T-cell (primary cell): ENCODE results near the gene CENPM. TPM values are rescaled to one million over a fixed set of nuclear protein-coding genes. Genes with fewer than 3 reads are reported as not detected.
A peak's percentile ranks its signal among the peaks of the same experiment; 100 is the strongest.

Experiments used
- ATAC-seq, 4 experiments: fragments of 200-7000 bp in 3 of 4; fragments of 150-1000 bp in 1 of 4; cut with Tn5 transposase; replicated peaks in 1 of 4; 1 replicate in 3 of 4; 2 replicates in 1 of 4; pipeline ENCODE4 v1.10.0; 2021; ENCODE audit warnings: moderate library complexity in 3 of 4, mild to moderate bottlenecking in 2 of 4, moderate number of reproducible peaks in 1 of 4
- CTCF ChIA-PET, 2 donors: fragments of 300-600 bp; sonication (Branson Sonifier 250); formaldehyde crosslinking; loops; one replicate each; lab custom pipeline; 2022; ENCODE audit warnings: antibody characterized with exemption in 2 of 2; lab: Charles Lee
- POLR2A ChIA-PET, 2 donors: fragments of 300-600 bp; sonication (Branson Sonifier 250); formaldehyde crosslinking; loops; one replicate each; lab custom pipeline; 2022; ENCODE audit warnings: antibody characterized with exemption in 2 of 2; lab: Charles Lee
- DNase-seq, 35 experiments: peaks; one replicate each; pipeline versions ENCODE4 v3.0.0 to v3.0.0-alpha.2; 2013 to 2023
- H3K27ac ChIP-seq: one replicate; pipeline ENCODE4 v1.5.1; 2013; ENCODE audit warnings: low read length
- H3K27me3 ChIP-seq, 2 experiments: replicated peaks in 1 of 2; 1 replicate in 1 of 2; 2 replicates in 1 of 2; pipeline versions ENCODE4 v1.6.1 to v1.7.0; 2013; ENCODE audit warnings: low read length in 1 of 2, mixed read lengths in 1 of 2; ENCODE audit not compliant: control insufficient read depth in 2 of 2, insufficient read depth in 2 of 2; ENCODE audit errors: extremely low read depth in 1 of 2
- H3K36me3 ChIP-seq, 2 donors: 1 replicate in 1 of 2; 2 replicates in 1 of 2; pipeline versions ENCODE4 v1.6.1 to v1.7.0; 2013; ENCODE audit warnings: low read length in 1 of 2; ENCODE audit not compliant: control insufficient read depth in 2 of 2, insufficient read depth in 1 of 2; ENCODE audit errors: extremely low read depth in 1 of 2
- H3K4me1 ChIP-seq, 2 experiments: 1 replicate in 1 of 2; 2 replicates in 1 of 2; pipeline versions ENCODE4 v1.6.1 to v1.7.0; 2013; ENCODE audit warnings: low read length in 2 of 2, mixed read lengths in 1 of 2; ENCODE audit not compliant: insufficient read depth in 2 of 2, control insufficient read depth in 1 of 2; ENCODE audit errors: extremely low read depth in 1 of 2
- H3K4me3 ChIP-seq, 2 donors: 1 replicate in 1 of 2; 2 replicates in 1 of 2; pipeline versions ENCODE4 v1.5.1 to v1.7.0; 2013; ENCODE audit warnings: mild to moderate bottlenecking in 2 of 2, low read length in 1 of 2, moderate library complexity in 1 of 2; ENCODE audit not compliant: control insufficient read depth in 1 of 2; ENCODE audit errors: extremely low read depth in 1 of 2
- H3K9me3 ChIP-seq: 2 replicates; pipeline ENCODE4 v1.7.0; 2013
- H3K27ac Mint-ChIP-seq, 2 donors: one replicate each; pipeline ENCODE4 v1.8.0; 2020 to 2021; ENCODE audit warnings: mild to moderate bottlenecking in 2 of 2, mixed read lengths in 2 of 2
- H3K27me3 Mint-ChIP-seq, 2 donors: one replicate each; pipeline ENCODE4 v1.8.0; 2021 to 2022; ENCODE audit warnings: mixed read lengths in 2 of 2
- H3K36me3 Mint-ChIP-seq: one replicate; pipeline ENCODE4 v1.8.0; 2021; ENCODE audit warnings: mixed read lengths
- H3K4me1 Mint-ChIP-seq, 3 donors: one replicate each; pipeline ENCODE4 v1.8.0; 2020 to 2022; ENCODE audit warnings: mixed read lengths in 3 of 3, mild to moderate bottlenecking in 1 of 3
- H3K4me3 Mint-ChIP-seq, 3 donors: one replicate each; pipeline ENCODE4 v1.8.0; 2020 to 2022; ENCODE audit warnings: mild to moderate bottlenecking in 3 of 3, mixed read lengths in 3 of 3, moderate library complexity in 3 of 3
- H3K9me3 Mint-ChIP-seq, 3 donors: one replicate each; pipeline ENCODE4 v1.8.0; 2020 to 2022; ENCODE audit warnings: mixed read lengths in 3 of 3
- WGBS: methylation state at CpG from one replicate; pipeline ENCODE4 v1.1.5; 2013; ENCODE audit warnings: missing lambda C conversion rate; ENCODE audit not compliant: insufficient coverage; 5-methylcytosine and 5-hydroxymethylcytosine counted together
- total RNA-seq, 35 experiments: library from RNA in 6 of 35; stranded (reverse) in 6 of 35; fragments of 120-200 nt in 1 of 35; gene quantifications; one replicate each; pipeline versions ENCODE4 v1.2.1 to v1.2.4 and lab custom pipeline; 2013 to 2026

CENPM gene
- total RNA-seq, 5 donors from 2014 or later (not counting 1 experiment from before 2014, with no cell fraction given): 5.1 to 16.7 (median 7.9) TPM

DNA sequence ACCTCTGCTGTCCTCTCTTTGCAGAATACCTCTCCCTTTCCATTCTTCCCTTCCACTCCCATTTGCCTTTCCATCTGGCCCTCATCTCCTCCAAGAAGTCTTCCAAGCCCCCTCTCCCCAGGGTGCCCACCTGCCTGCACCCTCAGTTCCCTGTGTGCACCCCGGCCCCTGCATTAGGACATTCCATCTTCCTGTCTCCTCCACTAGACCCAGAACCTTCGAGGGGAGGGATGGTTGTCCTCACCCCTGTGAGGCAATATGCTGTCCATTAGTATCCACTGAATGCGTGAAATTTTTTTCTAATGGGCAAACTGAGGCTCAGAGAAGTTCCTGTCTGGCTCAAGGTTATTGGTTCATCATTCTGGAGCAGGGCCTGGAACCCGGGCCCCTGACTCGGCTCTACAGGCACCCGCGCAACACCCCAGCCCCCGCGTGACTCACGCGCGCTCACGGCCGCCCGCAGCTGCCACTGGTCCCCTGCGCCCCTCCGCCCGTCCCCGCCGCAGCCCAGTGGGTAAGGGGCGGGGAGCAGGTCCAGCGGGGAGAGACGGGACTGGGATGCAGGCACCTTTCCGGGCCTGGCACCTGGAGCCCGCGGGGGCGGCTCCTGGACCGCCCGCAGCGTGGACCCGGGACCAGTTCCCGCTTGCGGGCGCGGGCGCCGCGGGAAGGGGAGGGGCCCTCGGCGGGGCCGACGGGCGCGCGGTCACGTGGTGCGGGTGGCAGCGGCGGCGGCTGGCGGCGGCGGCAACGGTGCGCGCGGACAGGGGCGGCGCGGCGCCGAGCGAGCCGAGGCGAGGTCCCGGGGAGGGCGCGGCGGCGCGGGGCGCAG lies 29.3 kb upstream of the CENPM start:
- Mint-ChIP-seq H3K4me3 (peak overlapping the region; percentile 55 to 72 (median 68)), H3K27ac (no peak overlapping the region), H3K4me1 (peaks cover 0 to 14% (median 5%) of the 10 kb centered on the region in 3 donors), H3K9me3 (no peaks in the 10 kb centered on the region), H3K36me3 (no peaks in the 10 kb centered on the region), H3K27me3 (peaks cover 23 to 43% of the 10 kb centered on the region in 2 donors)
- H3K27ac ChIP-seq: no peak overlapping the region
- no peaks in the 10 kb centered on the region for H3K9me3 ChIP-seq
- ATAC-seq (peak; percentile 73 to 88 (median 84)), DNase-seq (peak in 19 of 35 experiments; percentile 7 to 66 (median 28))
- peaks cover 3 to 59% of the 10 kb centered on the region in 2 experiments for H3K27me3 ChIP-seq
- CTCF ChIA-PET: no interaction called here
- no peaks in the 10 kb centered on the region for H3K36me3 ChIP-seq
- H3K4me1 ChIP-seq: peaks cover 0 to 14% of the 10 kb centered on the region in 2 experiments
- POLR2A ChIA-PET: no interaction called here
- peak overlapping the region; percentile 3 to 19 for H3K4me3 ChIP-seq
- under 1% methylated on average over 70 of the region's 72 CpGs for WGBS

DNA sequence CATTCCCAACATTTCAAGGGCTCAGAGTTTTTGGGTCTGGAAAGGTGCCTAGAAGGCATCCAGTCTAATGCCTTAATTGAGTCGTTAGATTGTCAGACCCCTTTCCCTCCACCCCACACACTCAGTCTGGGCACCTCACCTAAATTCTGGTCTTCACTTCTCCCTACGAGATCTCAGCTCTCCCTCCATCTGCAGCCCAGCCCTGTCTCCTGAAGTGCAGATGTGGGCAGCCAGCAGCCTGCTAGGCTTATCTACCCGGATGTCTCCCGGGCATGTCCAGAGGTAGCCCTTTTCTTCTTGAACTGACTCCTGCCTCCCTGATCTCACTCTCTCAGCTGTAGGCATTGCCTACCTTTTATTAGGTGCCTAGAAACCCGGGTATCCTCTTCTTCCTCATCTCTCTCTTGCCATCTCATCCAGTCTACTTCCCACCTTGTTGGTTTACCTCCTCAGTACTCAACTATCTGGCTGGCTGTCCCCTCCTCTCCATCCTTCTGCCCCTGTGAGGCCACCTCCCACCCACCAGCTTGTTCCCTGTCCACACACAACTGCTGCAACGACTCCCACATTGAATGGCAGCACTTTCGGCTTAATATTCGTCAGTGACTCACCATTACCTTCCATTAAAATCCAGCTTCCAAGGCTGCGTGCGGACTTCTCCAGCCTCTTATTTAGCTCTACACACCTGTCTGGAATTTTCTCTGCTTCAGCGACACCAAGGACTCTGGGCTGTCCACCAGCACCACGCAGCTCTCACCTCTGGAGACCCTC lies 28.5 kb upstream of the CENPM start:
- no peak for DNase-seq
- H3K4me1 ChIP-seq: peaks cover 0 to 14% of the 10 kb centered on the region in 2 experiments
- ATAC-seq: no peak
- Mint-ChIP-seq H3K4me1 (peaks cover 0 to 14% (median 5%) of the 10 kb centered on the region in 3 donors), H3K9me3 (no peaks in the 10 kb centered on the region), H3K36me3 (no peaks in the 10 kb centered on the region), H3K27me3 (peaks cover 24 to 49% of the 10 kb centered on the region in 2 donors), H3K4me3 (peak overlapping the region; percentile 55 to 72 (median 68)), H3K27ac (no peak overlapping the region)
- H3K27ac ChIP-seq: no peak overlapping the region
- peaks cover 3 to 65% of the 10 kb centered on the region in 2 experiments for H3K27me3 ChIP-seq
- ChIA-PET POLR2A (interaction anchor here in 1 of 2 donors (0.6 kb wide), 1 partner anchor 308 kb away, joined by 3 read pairs; no protein-coding TSS in a partner anchor), CTCF (no interaction called here)
- H3K4me3 ChIP-seq: no peak overlapping the region
- no peaks in the 10 kb centered on the region for H3K36me3 ChIP-seq
- 82% methylated on average over 10 of the region's 12 CpGs for WGBS
- H3K9me3 ChIP-seq: no peaks in the 10 kb centered on the region

DNA sequence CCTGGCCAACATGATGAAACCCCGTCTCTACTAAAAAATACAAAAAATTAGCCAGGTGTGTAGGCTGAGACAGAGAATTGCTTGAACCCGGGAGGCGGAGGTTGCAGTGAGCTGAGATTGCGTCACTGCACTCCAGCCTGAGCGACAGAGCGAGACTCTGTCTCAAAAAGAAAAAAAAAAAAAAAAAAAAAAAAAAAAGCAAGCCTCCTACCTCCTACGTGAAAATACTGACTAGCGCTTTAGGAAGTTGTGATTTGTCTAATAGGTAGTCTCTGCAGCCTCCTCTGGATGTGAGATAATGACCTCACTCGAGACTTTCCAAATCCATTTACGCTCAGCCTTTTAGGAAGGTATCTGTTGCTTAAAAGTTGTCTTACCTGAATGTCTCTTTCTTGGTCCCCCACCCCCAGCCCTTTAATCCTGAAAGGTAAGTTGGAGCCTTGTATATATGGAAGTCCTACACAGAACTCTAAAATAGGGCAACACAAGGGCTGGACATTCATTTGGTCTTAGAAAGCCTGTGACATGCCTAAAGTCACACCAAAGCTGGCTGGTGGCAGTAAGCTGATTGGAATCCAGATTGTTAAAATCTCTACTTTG lies 27.8 kb upstream of the CENPM start:
- H3K36me3 Mint-ChIP-seq: no peaks in the 10 kb centered on the region

DNA sequence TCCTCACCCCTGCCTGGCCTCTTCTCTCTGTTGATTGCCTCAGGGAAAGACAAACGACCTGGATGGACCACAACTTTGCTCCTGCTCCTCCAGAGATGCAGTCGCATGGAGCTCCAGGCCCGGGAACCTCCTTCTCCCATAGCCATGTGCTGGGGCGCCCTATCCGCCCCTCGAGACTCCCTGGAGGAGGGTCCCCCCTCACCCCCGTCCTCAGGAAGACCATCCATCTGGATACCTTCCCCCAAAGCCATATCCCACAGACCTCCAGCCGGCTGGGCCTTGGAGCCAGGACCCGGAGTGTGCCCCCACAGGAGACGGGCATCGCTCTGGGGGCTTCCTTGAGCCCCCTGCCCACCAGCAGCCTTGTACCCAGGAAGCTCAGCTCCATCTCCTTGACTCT lies 24.5 kb upstream of the CENPM start:
- H3K9me3 ChIP-seq: no peaks in the 10 kb centered on the region
- Mint-ChIP-seq H3K27ac (no peak overlapping the region), H3K9me3 (no peaks in the 10 kb centered on the region), H3K36me3 (no peaks in the 10 kb centered on the region), H3K4me3 (no peak overlapping the region), H3K27me3 (peaks cover 24 to 50% of the 10 kb centered on the region in 2 donors), H3K4me1 (peaks cover 0 to 10% (median 5%) of the 10 kb centered on the region in 3 donors)
- ChIA-PET POLR2A (no interaction called here), CTCF (no interaction called here)
- H3K4me1 ChIP-seq: peaks cover 0 to 6% of the 10 kb centered on the region in 2 experiments
- H3K27me3 ChIP-seq: peaks cover 0 to 53% of the 10 kb centered on the region in 2 experiments
- no peak overlapping the region for H3K27ac ChIP-seq
- 84% methylated on average over 6 of the region's 11 CpGs for WGBS
- ATAC-seq: no peak
- no peak overlapping the region for H3K4me3 ChIP-seq
- DNase-seq: no peak
- H3K36me3 ChIP-seq: no peaks in the 10 kb centered on the region

More for the DNA sequence above, 27.8 kb upstream of the CENPM start:
- Mint-ChIP-seq H3K27me3 (peaks cover 24 to 54% of the 10 kb centered on the region in 2 donors), H3K4me1 (peaks cover 0 to 14% (median 5%) of the 10 kb centered on the region in 3 donors), H3K27ac (no peak overlapping the region), H3K4me3 (peak overlapping the region in 2 of 3 donors; percentile 55 to 72), H3K9me3 (no peaks in the 10 kb centered on the region)
- ATAC-seq: no peak
- WGBS: no CpG with 5 or more reads among the region's 10 CpGs
- POLR2A ChIA-PET: interaction anchor here in 1 of 2 donors (0.6 kb wide), 1 partner anchor 307 kb away, joined by 3 read pairs; no protein-coding TSS in a partner anchor
- Histone ChIP-seq H3K9me3 (no peaks in the 10 kb centered on the region), H3K4me1 (peaks cover 0 to 14% of the 10 kb centered on the region in 2 experiments), H3K27me3 (peaks cover 3 to 65% of the 10 kb centered on the region in 2 experiments), H3K27ac (no peak overlapping the region), H3K36me3 (no peaks in the 10 kb centered on the region), H3K4me3 (no peak overlapping the region)
- CTCF ChIA-PET: no interaction called here
- DNase-seq: no peak

DNA sequence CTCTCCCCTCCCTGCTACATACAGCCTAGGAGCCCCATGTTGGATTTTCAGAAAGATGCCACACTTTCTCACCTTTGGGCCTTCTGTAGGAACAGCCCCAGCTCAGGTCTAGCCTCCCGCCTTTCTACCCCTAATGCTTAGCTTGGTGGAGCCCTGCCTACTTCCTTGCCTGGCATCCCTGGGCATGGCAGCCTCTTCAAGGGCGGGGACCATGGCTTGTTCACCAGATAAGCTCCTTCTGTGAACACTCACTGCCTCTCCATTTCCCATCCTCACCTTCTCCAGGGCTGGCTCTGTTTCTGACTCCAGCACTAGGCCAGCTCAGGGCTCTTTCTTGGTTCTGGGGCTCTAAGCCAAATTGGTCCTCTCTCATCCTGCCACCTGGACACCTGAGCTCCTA lies 23.6 kb upstream of the CENPM start:
- ChIA-PET POLR2A (no interaction called here), CTCF (no interaction called here)
- Mint-ChIP-seq H3K9me3 (no peaks in the 10 kb centered on the region), H3K4me3 (no peak overlapping the region), H3K27ac (no peak overlapping the region), H3K4me1 (peaks cover 0 to 3% (median 0%) of the 10 kb centered on the region in 3 donors), H3K27me3 (peaks cover 17 to 43% of the 10 kb centered on the region in 2 donors), H3K36me3 (no peaks in the 10 kb centered on the region)
- H3K4me3 ChIP-seq: no peak overlapping the region
- WGBS: 48% methylated on average over 2 of the region's 2 CpGs
- H3K9me3 ChIP-seq: no peaks in the 10 kb centered on the region
- no peaks in the 10 kb centered on the region for H3K4me1 ChIP-seq
- DNase-seq (no peak), ATAC-seq (no peak)
- peaks cover 0 to 46% of the 10 kb centered on the region in 2 experiments for H3K27me3 ChIP-seq
- no peaks in the 10 kb centered on the region for H3K36me3 ChIP-seq
- H3K27ac ChIP-seq: no peak overlapping the region
